HCT116 (cell line): ENCODE data around the gene BCL11B. TPM values are rescaled to one million over a fixed set of nuclear protein-coding genes. Genes with fewer than 3 reads are reported as not detected.

Source experiments
- ATAC-seq: fragments of 200-7000 bp; cut with Tn5 transposase; 2 replicates; pipeline ENCODE4 v1.9.1; 2020; ENCODE audit warnings: mild to moderate bottlenecking, moderate library complexity
- BruUV-seq: library from RNA; stranded (reverse); fragments of 400-500 nt; replicated peaks from 2 replicates; lab custom pipeline; 2021; lab: Mats Ljungman, UMichigan
- CTCF ChIA-PET: fragments of 300-600 bp; sonication (Branson Sonifier 250); formaldehyde crosslinking; loops from one replicate; lab custom pipeline; 2021; ENCODE audit warnings: antibody characterized with exemption; lab: Charles Lee
- POLR2A ChIA-PET: fragments of 300-600, 350-600 bp; sonication (Branson Sonifier 250); formaldehyde crosslinking; loops from one replicate; lab custom pipeline; 2021; ENCODE audit warnings: antibody characterized with exemption; lab: Charles Lee
- RAD21 ChIA-PET, 2 experiments: fragments of 300-600 bp; sonication (Branson Sonifier 250); formaldehyde crosslinking; loops; one replicate each; lab custom pipeline; 2023; ENCODE audit warnings: low total read pairs in 2 of 2; ENCODE audit not compliant: uncharacterized antibody in 2 of 2, unreplicated experiment in 2 of 2, low non-redundant PET in 1 of 2; lab: Charles Lee
- DNase-seq: peaks from one replicate; pipeline ENCODE4 v3.0.0-alpha.2; 2010; ENCODE audit warnings: low read depth, low spot score
- H2AFZ ChIP-seq: fragments of 200-600 bp; shearing (Covaris generic), sonication (generic); 2 replicates; pipeline ENCODE4 v1.6.1; 2017; ENCODE audit warnings: low read depth, mixed run types, mixed read lengths, antibody characterized with exemption, low read length; ENCODE audit not compliant: poor library complexity, severe bottlenecking
- H3K27ac ChIP-seq: 2 replicates; pipeline ENCODE4 v1.5.1; 2012; ENCODE audit warnings: low read depth, low read length
- H3K27me3 ChIP-seq: fragments of 200-600 bp; sonication (generic); 2 replicates; pipeline ENCODE4 v1.6.1; 2016; ENCODE audit warnings: mixed run types, low read length, mixed read lengths; ENCODE audit not compliant: insufficient read depth
- H3K36me3 ChIP-seq, 2 experiments: fragments of 200-500 bp in 1 of 2; fragments of 200-600 bp in 1 of 2; sonication (Bioruptor generic) in 1 of 2; sonication (generic) in 1 of 2; 2 replicates each; pipeline versions ENCODE4 v1.5.1 to v1.6.1; 2014 to 2016; ENCODE audit warnings: low read length in 2 of 2, inconsistent platforms in 1 of 2, mixed read lengths in 1 of 2, mixed run types in 1 of 2; ENCODE audit not compliant: insufficient read depth in 2 of 2, control insufficient read depth in 1 of 2
- H3K4me1 ChIP-seq, 2 experiments: fragments of 200-600 bp in 1 of 2; sonication (generic) in 1 of 2; 2 replicates each; pipeline versions ENCODE4 v1.5.1 to v1.6.1; 2012 to 2017; ENCODE audit warnings: low read length in 2 of 2, inconsistent platforms in 1 of 2, mild to moderate bottlenecking in 1 of 2, mixed read lengths in 1 of 2, mixed run types in 1 of 2, moderate library complexity in 1 of 2; ENCODE audit not compliant: insufficient read depth in 2 of 2, control insufficient read depth in 1 of 2
- H3K4me2 ChIP-seq: fragments of 200-600 bp; sonication (generic); 2 replicates; pipeline ENCODE4 v1.6.1; 2017; ENCODE audit warnings: mixed run types, low read length, mixed read lengths
- H3K4me3 ChIP-seq, 2 experiments: fragments of 200-600 bp in 1 of 2; sonication (generic) in 1 of 2; replicated peaks in 1 of 2; 2 replicates each; pipeline ENCODE4 v1.5.1; 2011 to 2016; ENCODE audit warnings: low read length in 2 of 2, control low read depth in 1 of 2, low read depth in 1 of 2, mild to moderate bottlenecking in 1 of 2, mixed read lengths in 1 of 2, mixed run types in 1 of 2
- H3K79me2 ChIP-seq: fragments of 200-600 bp; sonication (generic); 2 replicates; pipeline ENCODE4 v1.6.1; 2017; ENCODE audit warnings: mild to moderate bottlenecking, mixed run types, low read length, moderate library complexity, mixed read lengths; ENCODE audit not compliant: insufficient read depth
- H3K9ac ChIP-seq: fragments of 200-600 bp; sonication (generic); 2 replicates; pipeline ENCODE4 v1.6.1; 2016; ENCODE audit warnings: low read length, mixed read lengths
- H3K9me2 ChIP-seq: fragments of 200-600 bp; sonication (generic), shearing (Covaris generic); 2 replicates; pipeline ENCODE4 v1.6.1; 2017; ENCODE audit warnings: mixed run types, mild to moderate bottlenecking, moderate library complexity; ENCODE audit not compliant: insufficient read depth
- H3K9me3 ChIP-seq, 2 experiments: fragments of 200-500 bp in 1 of 2; fragments of 200-600 bp in 1 of 2; sonication (Bioruptor generic) in 1 of 2; sonication (generic) in 1 of 2; 2 replicates each; pipeline ENCODE4 v1.6.1; 2014 to 2017; ENCODE audit warnings: low read length in 2 of 2, mixed read lengths in 2 of 2, inconsistent platforms in 1 of 2, low read depth in 1 of 2, mild to moderate bottlenecking in 1 of 2, mixed run types in 1 of 2, moderate library complexity in 1 of 2; ENCODE audit not compliant: control insufficient read depth in 1 of 2, insufficient read depth in 1 of 2
- H4K20me1 ChIP-seq: fragments of 200-600 bp; sonication (generic), shearing (Covaris generic); 2 replicates; pipeline ENCODE4 v1.6.1; 2017; ENCODE audit warnings: mixed run types, mild to moderate bottlenecking, moderate library complexity; ENCODE audit not compliant: insufficient read depth
- ATF3 ChIP-seq: IDR thresholded peaks from 2 replicates; pipeline ENCODE4 v1.6.1; 2012
- CEBPB ChIP-seq: IDR thresholded peaks from 2 replicates; pipeline ENCODE4 v1.6.1; 2012; ENCODE audit warnings: low read depth
- CTCF ChIP-seq, 3 experiments: fragments of 200-600 bp in 1 of 3; sonication (generic) in 1 of 3; IDR thresholded peaks in 2 of 3; conservative IDR thresholded peaks in 1 of 3; 2 replicates each; pipeline ENCODE4 v1.5.1; 2012 to 2017; ENCODE audit warnings: low read depth in 2 of 3, low read length in 2 of 3, antibody characterized with exemption in 1 of 3, borderline replicate concordance in 1 of 3, control low read depth in 1 of 3, mild to moderate bottlenecking in 1 of 3, mixed read lengths in 1 of 3, mixed run types in 1 of 3, moderate library complexity in 1 of 3; ENCODE audit not compliant: insufficient read depth in 1 of 3
- EGR1 ChIP-seq: IDR thresholded peaks from 2 replicates; pipeline ENCODE4 v1.6.1; 2012; ENCODE audit warnings: low read depth
- POLR2AphosphoS5 ChIP-seq: IDR thresholded peaks from 2 replicates; pipeline ENCODE4 v1.6.1; 2011; ENCODE audit warnings: mild to moderate bottlenecking, low read depth, low read length, moderate library complexity
- RAD21 ChIP-seq: IDR thresholded peaks from 2 replicates; pipeline ENCODE4 v1.6.1; 2012; ENCODE audit warnings: low read depth, mild to moderate bottlenecking
- REST ChIP-seq: IDR thresholded peaks from 2 replicates; pipeline ENCODE4 v1.6.1; 2012; ENCODE audit warnings: low read depth
- TCF7L2 ChIP-seq: IDR thresholded peaks from 2 replicates; pipeline ENCODE4 v1.7.0; 2011; ENCODE audit warnings: borderline replicate concordance, inconsistent platforms; ENCODE audit not compliant: insufficient read depth, insufficient read length; ENCODE audit errors: extremely low read depth
- YY1 ChIP-seq: IDR thresholded peaks from 2 replicates; pipeline ENCODE4 v1.6.1; 2011; ENCODE audit warnings: low read length, low read depth, moderate library complexity, mild to moderate bottlenecking; ENCODE audit not compliant: insufficient replicate concordance; ENCODE audit errors: extremely low read depth
- ZNF274 ChIP-seq: fragments of 200-500 bp; sonication (Bioruptor generic); IDR thresholded peaks from 2 replicates; pipeline ENCODE4 v1.6.1; 2014; ENCODE audit warnings: mild to moderate bottlenecking, low read depth, low read length, inconsistent platforms
- intact Hi-C: fragments of 100-400 bp; cut with micrococcal nuclease; formaldehyde crosslinking; loops from 2 replicates; pipeline ENCODE4 v1.10.0; 2022
- total RNA-seq: library from RNA; stranded (reverse); gene quantifications from one replicate; pipeline ENCODE4 v1.2.1, GENCODE V29; 2021; ENCODE audit not compliant: unreplicated experiment

Gene BCL11B
- total RNA-seq, 1 experiment from 2014 or later = 1.1 TPM

GRCh38 chr14:99265571-99265970, 6.4 kb downstream of the BCL11B start:
- no peaks in the 10 kb centered on the region for H3K9me2 ChIP-seq
- CTCF ChIA-PET = interaction anchor here (1.6 kb wide), 1 partner anchor 8 kb away, joined by 3 read pairs; no protein-coding TSS in a partner anchor
- no peak overlapping the region for H2AFZ ChIP-seq
- no peak for ATAC-seq
- no peak for DNase-seq
- H3K9me3 ChIP-seq = no peaks in the 10 kb centered on the region
- intact Hi-C loops = no loop called here
- no peak overlapping the region for H3K9ac ChIP-seq
- no peak overlapping the region for H3K4me2 ChIP-seq
- H4K20me1 ChIP-seq = no peaks in the 10 kb centered on the region
- H3K4me1 ChIP-seq = peaks cover 4 to 6% of the 10 kb centered on the region in 2 experiments; a peak in 2 of 4 replicates
- H3K27ac ChIP-seq = no peak overlapping the region
- POLR2A ChIA-PET = no interaction called here
- RAD21 ChIA-PET = interaction anchor here (0.6 kb wide), 2 partner anchors 40 to 683 kb away, joined by 3 to 4 read pairs; no protein-coding TSS in a partner anchor
- H3K27me3 ChIP-seq = peaks cover 2% of the 10 kb centered on the region; the same call in 1 of the 2 replicates
- H3K79me2 ChIP-seq = no peaks in the 10 kb centered on the region
- TF ChIP-seq TCF7L2 = no peak
- TF ChIP-seq CEBPB = no peak
- TF ChIP-seq RAD21 = no peak
- TF ChIP-seq ATF3 = no peak
- TF ChIP-seq CTCF (IDR thresholded peaks at IDR 0.05 in 2 of 3, conservative IDR thresholded peaks at IDR 0.05 in 1 of 3; ENCODE audit: borderline replicate concordance in 1 of 3, insufficient read depth in 1 of 3, low read depth in 2 of 3, low read length in 2 of 3) = no peak
- TF ChIP-seq REST = no peak
- TF ChIP-seq ZNF274 = no peak
- no peak for TF ChIP-seq EGR1
- TF ChIP-seq POLR2AphosphoS5 = no peak
- no peak for TF ChIP-seq YY1
- H3K4me3 ChIP-seq = no peak overlapping the region
- BruUV-seq = no TSS peak
- no peaks in the 10 kb centered on the region for H3K36me3 ChIP-seq
